Effector memory CD8-positive, alpha-beta T cell (primary cell): Measurements from ENCODE around the gene LRG1.

Experiments used
- ATAC-seq: fragments of 150-1000 bp; cut with Tn5 transposase; replicated peaks from 2 replicates; pipeline ENCODE4 v1.10.0; 2021; ENCODE audit warnings: mild to moderate bottlenecking, moderate library complexity
- DNase-seq, 3 experiments: peaks; one replicate each; pipeline ENCODE4 v3.0.0; 2021
- H3K27ac Mint-ChIP-seq, 2 donors: one replicate each; pipeline ENCODE4 v1.8.0; 2022; ENCODE audit warnings: mild to moderate bottlenecking in 2 of 2, mixed read lengths in 2 of 2, moderate library complexity in 2 of 2
- H3K27me3 Mint-ChIP-seq, 2 donors: one replicate each; pipeline ENCODE4 v1.8.0; 2022; ENCODE audit warnings: mixed read lengths in 2 of 2
- H3K36me3 Mint-ChIP-seq: one replicate; pipeline ENCODE4 v1.8.0; 2022; ENCODE audit warnings: mild to moderate bottlenecking, moderate library complexity, mixed read lengths; ENCODE audit not compliant: insufficient read depth
- H3K4me1 Mint-ChIP-seq, 2 donors: one replicate each; pipeline ENCODE4 v1.8.0; 2022; ENCODE audit warnings: low read depth in 2 of 2, mixed read lengths in 2 of 2
- H3K4me3 Mint-ChIP-seq, 2 donors: one replicate each; pipeline ENCODE4 v1.8.0; 2022; ENCODE audit warnings: mild to moderate bottlenecking in 2 of 2, mixed read lengths in 2 of 2, moderate library complexity in 2 of 2
- H3K9me3 Mint-ChIP-seq, 2 donors: one replicate each; pipeline ENCODE4 v1.8.0; 2022; ENCODE audit warnings: mixed read lengths in 2 of 2

The LRG1 gene

DNA sequence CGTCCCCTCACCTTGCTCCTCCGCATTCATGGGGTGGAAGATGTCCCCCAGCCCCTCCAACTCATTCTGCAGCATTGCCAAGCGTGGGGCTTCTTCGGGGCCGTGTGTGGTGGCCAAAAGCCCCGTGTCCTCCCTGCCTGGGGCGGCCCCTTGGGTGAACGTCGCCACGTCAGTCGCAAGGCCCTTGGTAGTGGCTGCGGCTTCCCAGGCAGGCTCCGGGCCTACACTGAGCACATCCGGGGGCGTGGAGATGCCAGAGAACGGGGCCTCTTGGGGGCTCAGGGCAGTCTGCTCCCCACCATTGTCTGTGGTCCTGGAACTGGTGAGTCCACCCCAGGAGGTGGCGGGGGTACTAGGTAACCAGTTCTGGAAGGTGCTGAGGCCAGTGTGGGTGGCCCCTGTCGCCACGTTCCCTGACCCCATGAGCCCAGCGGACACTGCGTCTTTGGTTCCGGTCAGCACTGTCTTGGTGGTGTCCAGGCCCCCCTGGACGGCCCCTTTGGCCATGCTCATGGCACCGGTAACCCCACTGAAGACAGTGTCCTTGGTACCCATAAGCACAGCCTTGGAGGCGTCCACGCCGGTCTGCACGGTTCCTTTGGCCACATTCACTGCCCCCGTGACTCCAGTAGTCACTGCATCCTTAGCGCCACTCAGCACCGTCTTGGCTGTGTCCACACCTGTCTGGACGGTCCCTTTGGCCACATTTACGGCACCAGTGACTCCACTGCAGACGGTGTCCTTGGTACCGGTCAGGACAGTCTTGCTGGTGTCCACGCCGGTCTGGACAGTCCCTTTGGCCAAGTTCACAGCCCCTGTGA is 29.2 kb downstream of the LRG1 start:
- Mint-ChIP-seq H3K36me3 (peaks cover 4% of the 10 kb centered on the region), H3K4me1 (peaks cover 0 to under 1% of the 10 kb centered on the region in 2 donors), H3K27me3 (no peaks in the 10 kb centered on the region), H3K4me3 (no peak overlapping the region), H3K9me3 (no peaks in the 10 kb centered on the region), H3K27ac (no peak overlapping the region)
- DNase-seq, result no peak
- no peak for ATAC-seq

DNA sequence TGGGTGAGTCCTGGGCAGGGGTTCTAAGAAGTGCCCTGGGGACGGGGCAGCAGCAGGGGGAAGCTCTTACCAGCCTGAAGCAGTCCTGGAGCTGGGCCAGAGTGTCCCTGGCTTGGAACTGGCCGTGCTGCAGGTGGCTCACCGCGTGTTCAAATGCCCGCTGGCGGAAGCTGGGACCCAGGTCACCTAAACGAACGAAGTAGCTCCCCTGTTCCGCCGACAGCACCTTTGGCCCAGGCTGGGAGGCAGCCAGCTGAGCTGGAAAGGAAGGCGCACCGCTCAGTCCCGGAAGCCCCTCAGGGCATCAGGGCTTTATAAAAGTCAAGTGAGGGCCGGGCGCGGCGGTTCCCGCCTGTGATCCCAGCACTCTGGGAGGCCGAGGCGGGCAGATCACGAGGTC is 31.1 kb downstream of the LRG1 start:
- Mint-ChIP-seq H3K4me3 (no peak overlapping the region), H3K9me3 (no peaks in the 10 kb centered on the region), H3K4me1 (peaks cover 0 to 2% of the 10 kb centered on the region in 2 donors), H3K27me3 (no peaks in the 10 kb centered on the region), H3K27ac (peak overlapping the region in 1 of 2 donors; percentile 59), H3K36me3 (peaks cover 9% of the 10 kb centered on the region)
- ATAC-seq (no peak), DNase-seq (no peak)

DNA sequence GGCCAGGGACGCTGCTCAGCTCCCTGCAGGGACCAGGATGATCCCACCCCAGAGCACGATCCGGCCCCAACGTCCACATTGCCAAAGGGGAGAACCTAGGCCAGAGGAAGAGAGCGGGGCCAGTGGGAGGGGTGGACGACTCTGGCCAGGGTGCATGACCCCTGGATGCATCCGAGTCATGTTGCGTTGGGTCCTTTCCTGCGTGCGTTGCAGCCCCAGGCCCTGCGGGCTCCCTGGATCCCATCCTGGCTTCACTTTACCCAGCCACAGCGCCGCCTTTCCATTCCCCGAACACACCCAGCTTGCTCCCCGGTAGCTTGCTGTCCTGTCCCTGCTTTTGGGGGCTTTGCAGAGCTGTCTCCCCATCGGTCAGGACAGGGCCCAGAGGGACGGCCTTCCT is 32.0 kb downstream of the LRG1 start:
- DNase-seq (no peak), ATAC-seq (no peak)
- Mint-ChIP-seq H3K4me1 (peaks cover 0 to 2% of the 10 kb centered on the region in 2 donors), H3K9me3 (no peaks in the 10 kb centered on the region), H3K27ac (no peak overlapping the region), H3K36me3 (peaks cover 9% of the 10 kb centered on the region), H3K4me3 (no peak overlapping the region), H3K27me3 (no peaks in the 10 kb centered on the region)

DNA sequence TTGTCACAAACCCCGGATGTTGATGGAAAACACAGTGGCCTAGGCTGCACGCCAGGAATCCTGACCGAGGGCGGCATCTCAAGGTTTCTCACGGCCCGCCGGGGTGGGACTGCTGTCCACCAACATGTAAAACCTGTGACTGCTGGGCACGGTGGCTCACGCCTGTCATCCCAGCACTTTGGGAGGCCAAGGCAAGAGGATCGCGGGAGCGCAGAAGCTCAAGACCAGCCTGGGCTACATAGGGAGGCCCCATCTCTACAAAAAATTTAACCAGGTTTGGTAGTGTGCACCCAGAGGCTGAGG is 32.7 kb downstream of the LRG1 start:
- DNase-seq, result no peak
- Mint-ChIP-seq H3K9me3 (no peaks in the 10 kb centered on the region), H3K36me3 (peaks cover 9% of the 10 kb centered on the region), H3K4me1 (peaks cover 0 to 2% of the 10 kb centered on the region in 2 donors), H3K27ac (no peak overlapping the region), H3K27me3 (no peaks in the 10 kb centered on the region), H3K4me3 (no peak overlapping the region)
- ATAC-seq, result no peak

DNA sequence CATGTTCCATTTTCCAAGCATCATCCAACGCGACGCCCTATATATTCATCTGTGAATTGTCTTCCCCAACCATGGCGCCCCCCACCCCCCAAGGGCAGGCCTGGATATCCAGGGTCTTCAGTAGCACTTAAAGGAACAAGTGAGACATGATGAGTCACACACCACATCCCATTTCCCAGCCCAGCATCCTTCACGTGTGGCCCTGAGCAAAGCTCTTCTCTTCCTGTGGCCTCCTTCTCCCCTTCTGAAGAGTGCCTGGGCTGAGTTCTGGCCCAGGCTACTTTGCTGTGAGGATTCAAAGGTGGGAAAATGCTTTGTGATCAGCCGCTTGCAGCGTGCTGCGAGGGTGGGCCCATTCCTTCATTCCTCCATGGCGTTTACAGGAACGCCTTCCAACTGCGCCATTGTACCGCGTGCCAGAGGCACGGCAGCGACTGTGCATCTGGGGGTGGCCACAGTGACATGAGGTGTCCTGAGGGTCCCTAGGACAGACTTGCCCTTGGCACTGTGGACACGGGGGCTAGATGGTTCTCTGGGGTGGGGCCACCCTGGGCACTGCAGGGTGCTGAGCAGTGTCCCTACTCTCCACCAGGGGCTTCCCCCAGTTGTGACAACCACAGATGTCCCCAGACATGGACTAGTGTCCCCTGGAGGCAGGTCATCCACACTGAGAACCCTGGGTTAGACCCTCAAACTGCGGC is 33.2 kb downstream of the LRG1 start:
- Mint-ChIP-seq H3K27ac (peak overlapping the region in 1 of 2 donors; percentile 3), H3K27me3 (no peaks in the 10 kb centered on the region), H3K4me3 (no peak overlapping the region), H3K36me3 (peaks cover 9% of the 10 kb centered on the region), H3K4me1 (peaks cover 0 to 2% of the 10 kb centered on the region in 2 donors), H3K9me3 (no peaks in the 10 kb centered on the region)
- no peak for DNase-seq
- ATAC-seq, result no peak

DNA sequence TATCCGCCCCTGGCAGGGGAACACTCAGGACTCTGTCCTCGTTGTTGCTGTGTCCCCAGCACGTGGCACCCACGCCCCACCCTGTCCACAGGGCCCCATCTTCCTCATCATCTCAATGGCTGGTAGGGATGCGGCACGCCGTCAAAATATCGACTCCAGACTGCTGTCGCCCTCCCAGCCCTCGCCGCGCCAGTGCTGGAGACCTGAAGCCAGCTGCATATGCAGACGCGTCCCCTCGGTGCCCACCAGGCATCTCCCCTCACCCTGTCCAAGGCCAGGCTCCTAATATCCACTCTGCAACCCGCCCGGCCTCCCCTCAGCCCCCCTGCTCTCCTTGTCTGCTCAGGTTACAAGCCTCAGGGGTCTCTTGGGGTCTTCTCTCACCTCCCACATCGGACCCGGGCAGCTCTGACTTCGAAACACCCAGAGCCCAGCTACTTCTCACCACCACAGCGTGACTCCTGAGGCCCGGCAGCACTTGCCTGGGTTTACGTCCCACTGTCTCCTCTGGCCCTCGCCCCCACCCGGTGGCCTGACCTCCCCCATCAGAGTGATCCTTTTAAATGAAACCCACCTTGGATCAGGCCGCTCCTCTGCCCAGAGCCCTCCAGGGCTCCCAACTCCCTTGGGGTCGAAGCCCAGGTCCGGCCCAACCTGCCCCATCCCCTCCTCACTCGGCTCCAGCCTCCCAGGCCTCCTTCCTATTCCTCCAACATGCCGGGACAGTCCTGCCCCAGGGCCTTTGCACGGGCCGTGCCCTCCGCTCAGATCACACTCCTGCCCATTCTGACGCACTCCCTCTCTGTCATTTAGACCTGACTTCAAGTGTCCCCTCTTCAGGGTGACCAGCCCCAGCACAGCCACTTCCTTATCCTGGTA is 34.0 kb downstream of the LRG1 start:
- Mint-ChIP-seq H3K27ac (peak overlapping the region in 1 of 2 donors; percentile 3), H3K4me3 (no peak overlapping the region), H3K27me3 (no peaks in the 10 kb centered on the region), H3K4me1 (peaks cover 0 to 2% of the 10 kb centered on the region in 2 donors), H3K36me3 (peaks cover 9% of the 10 kb centered on the region), H3K9me3 (no peaks in the 10 kb centered on the region)
- DNase-seq (no peak), ATAC-seq (no peak)

DNA sequence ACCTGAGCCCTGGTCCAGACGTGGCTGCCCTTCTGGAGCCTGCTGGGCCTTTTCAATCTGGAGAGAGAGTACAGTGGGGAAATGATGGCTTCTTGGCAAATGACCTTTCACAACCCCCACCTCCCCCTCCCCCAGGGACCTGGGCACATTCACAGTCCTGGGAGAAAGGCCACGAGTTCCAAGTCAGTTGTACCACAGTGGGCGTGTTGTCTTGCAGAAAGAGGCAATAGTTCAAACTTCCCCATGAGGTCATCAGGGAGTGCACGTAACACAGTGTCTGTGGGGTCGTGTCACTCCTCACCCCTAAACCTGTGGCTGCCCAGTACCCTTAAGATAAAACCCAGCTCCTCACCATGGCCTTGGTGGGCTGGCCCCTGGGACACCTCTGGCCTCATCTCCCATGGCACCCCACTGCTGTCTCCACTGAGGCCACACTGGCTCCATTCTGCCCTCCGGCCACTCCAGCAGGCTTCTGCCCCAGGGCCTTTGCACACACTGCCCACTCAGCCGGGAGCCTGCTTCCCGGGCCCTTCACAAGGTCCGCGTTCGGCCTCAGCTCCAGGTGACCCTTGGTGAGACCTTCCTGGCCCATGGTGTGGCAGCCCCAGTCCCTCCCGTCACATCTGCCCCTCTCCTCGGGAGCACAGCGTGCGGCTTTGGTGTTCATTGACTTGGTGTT is 34.8 kb downstream of the LRG1 start:
- Mint-ChIP-seq H3K4me3 (no peak overlapping the region), H3K4me1 (peaks cover 0 to 2% of the 10 kb centered on the region in 2 donors), H3K36me3 (peaks cover 9% of the 10 kb centered on the region), H3K27me3 (no peaks in the 10 kb centered on the region), H3K27ac (no peak overlapping the region), H3K9me3 (no peaks in the 10 kb centered on the region)
- DNase-seq, result no peak
- ATAC-seq, result no peak

DNA sequence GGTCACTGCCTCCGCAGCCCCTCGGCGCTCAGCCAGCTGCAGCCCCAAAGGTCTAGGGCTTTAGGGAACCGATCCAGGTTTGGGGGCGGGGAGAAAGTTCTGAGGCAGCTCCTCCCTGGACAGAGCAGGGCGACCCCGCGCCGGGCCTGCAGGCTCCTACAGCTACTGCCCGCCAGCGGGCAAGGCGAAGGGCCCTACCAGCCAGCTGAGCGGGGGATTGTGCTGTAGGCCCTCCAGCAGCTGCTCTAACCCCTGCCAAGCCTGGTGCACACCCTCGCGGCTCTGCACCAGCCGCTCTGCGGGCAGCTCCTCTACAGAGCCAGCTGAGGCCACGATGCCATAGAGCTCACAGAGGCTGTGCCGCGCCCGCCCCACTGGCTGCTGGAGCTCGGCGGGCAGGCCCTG is 35.5 kb downstream of the LRG1 start:
- peaks cover 12% of the 10 kb centered on the region for H3K36me3 Mint-ChIP-seq
- H3K4me1 Mint-ChIP-seq, result peaks cover 0 to 2% of the 10 kb centered on the region in 2 donors
- H3K27me3 Mint-ChIP-seq, result no peaks in the 10 kb centered on the region
- H3K27ac Mint-ChIP-seq, result no peak overlapping the region
- ATAC-seq (no peak), DNase-seq (no peak)
- H3K4me3 Mint-ChIP-seq, result no peak overlapping the region
- no peaks in the 10 kb centered on the region for H3K9me3 Mint-ChIP-seq

DNA sequence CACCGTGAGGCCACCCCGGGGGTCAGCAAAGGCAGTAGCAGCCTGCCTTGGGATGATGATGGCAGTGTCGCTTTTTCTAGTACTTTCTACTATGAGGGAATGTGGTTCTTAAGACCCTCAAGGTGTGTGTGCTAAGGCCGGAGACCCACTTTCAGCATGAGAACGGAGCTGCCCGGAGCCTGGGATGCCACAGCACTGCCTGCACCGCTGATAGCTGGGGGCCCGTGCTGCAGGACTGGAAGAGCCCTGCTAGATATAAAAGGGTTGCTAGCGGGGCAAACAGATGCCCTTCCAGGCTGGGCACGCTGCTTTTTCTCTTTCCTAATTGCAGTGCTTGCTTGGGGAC is 36.0 kb downstream of the LRG1 start:
- Mint-ChIP-seq H3K27ac (no peak overlapping the region), H3K4me1 (peaks cover 0 to 2% of the 10 kb centered on the region in 2 donors), H3K9me3 (no peaks in the 10 kb centered on the region), H3K36me3 (peaks cover 12% of the 10 kb centered on the region), H3K27me3 (no peaks in the 10 kb centered on the region), H3K4me3 (no peak overlapping the region)
- no peak for ATAC-seq
- no peak for DNase-seq

DNA sequence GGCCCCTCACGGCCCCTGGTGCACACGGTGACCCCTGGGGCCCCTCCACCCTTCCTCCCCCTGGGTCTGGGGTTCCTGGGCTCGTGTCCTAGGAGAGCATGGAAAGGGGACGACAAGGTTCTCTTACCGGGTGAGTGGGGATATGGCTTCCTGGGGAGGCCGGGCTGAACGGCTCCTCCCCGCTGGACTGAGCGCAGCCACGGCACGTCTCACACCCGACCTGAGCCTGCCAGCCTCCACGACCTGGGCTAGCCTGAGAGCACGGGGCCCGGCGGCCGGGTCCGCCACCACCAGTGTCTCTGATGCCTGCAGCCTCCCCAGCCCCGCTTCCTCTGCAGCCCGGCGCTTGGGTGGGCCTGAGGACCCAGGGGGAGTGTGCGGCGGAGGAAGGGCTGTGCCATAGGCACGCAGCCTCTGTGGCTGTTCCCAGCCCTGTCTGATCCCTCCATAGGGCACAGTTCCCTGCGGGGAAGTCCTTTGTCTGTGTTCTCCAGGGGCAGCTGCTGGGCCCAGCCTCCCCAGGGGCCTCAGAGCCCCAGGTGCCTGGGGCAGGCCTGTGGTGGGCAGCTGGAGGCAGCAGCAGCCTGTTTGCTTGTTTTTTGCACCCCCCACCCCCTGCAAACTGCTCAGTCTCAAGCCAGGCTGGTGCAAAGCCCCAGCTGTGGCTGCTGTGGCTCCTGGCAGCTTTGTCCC is 36.6 kb downstream of the LRG1 start:
- Mint-ChIP-seq H3K27me3 (no peaks in the 10 kb centered on the region), H3K9me3 (no peaks in the 10 kb centered on the region), H3K4me1 (peaks cover 0 to 2% of the 10 kb centered on the region in 2 donors), H3K27ac (no peak overlapping the region), H3K36me3 (peaks cover 12% of the 10 kb centered on the region), H3K4me3 (no peak overlapping the region)
- ATAC-seq (no peak), DNase-seq (no peak)

DNA sequence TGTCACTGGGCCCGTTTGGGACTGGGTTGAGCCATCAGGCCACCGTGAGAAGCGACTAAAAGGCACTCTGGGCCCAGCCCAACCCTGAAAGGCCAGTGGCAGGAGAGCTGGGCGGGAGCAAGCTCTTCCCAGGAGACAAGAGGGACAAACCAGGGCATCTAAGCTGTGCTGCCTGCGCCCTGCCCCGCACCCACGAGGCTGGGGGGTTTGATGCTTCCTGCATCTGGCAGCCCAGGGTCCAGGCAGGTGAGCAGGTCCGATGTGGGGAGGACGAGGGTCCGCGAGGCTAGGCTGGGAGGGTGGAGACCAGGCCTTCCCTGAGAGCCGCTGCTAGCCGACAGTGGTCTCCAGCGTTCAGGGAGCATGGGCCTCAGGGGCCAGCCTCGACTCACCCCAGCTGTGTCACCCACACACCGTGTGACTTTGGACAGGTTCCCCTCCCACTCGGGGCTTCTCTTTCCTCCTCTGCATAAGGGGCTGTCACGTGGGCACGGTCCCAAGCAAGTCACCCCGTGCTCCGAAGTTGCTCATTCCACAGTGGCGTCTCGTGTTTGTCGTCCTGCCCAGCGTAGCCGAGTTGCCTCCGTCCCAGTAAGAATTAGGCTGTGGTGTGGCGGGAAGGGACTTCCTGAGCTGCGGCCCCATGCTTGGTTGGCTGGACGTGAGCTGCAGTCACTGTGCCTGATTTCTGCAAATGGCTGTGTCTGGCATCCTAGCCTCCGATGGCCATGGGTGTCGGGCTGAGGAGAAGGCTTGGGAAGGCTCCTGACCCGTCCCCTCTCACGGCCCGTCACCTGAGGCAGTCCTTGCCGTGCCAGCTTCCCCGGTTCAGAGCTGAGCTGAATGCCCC is 37.3 kb downstream of the LRG1 start:
- ATAC-seq (no peak), DNase-seq (no peak)
- Mint-ChIP-seq H3K27me3 (no peaks in the 10 kb centered on the region), H3K4me3 (no peak overlapping the region), H3K4me1 (peaks cover 0 to 2% of the 10 kb centered on the region in 2 donors), H3K9me3 (no peaks in the 10 kb centered on the region), H3K27ac (no peak overlapping the region), H3K36me3 (peaks cover 12% of the 10 kb centered on the region)

DNA sequence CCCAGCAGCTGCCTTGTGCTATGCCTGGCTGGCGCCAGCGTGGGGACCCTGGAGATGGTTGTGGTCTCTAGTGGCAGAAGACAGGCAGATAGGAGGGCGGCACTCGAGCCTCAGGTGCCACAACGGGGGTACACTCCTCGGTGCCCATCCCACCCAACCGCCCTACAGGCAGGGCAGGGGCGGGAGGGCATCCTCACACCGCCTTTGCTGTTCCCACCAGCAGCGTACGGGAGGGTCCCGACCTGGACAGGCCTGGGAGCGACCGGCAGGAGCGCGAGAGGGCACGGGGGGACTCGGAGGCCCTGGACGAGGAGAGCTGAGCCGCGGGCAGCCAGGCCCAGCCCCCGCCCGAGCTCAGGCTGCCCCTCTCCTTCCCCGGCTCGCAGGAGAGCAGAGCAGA is 38.1 kb downstream of the LRG1 start:
- no peak overlapping the region for H3K27ac Mint-ChIP-seq
- no peaks in the 10 kb centered on the region for H3K27me3 Mint-ChIP-seq
- H3K36me3 Mint-ChIP-seq, result peaks cover 12% of the 10 kb centered on the region
- DNase-seq, result no peak
- no peak overlapping the region for H3K4me3 Mint-ChIP-seq
- peaks cover 0 to 2% of the 10 kb centered on the region in 2 donors for H3K4me1 Mint-ChIP-seq
- no peaks in the 10 kb centered on the region for H3K9me3 Mint-ChIP-seq
- ATAC-seq, result no peak
